GM18909 (cell line): ENCODE results near the gene PRRX2.
"Not testable (repeated sequence)": the region's sequence is repeated elsewhere in the genome, so short reads cannot be mapped to it uniquely, and the experiment has no call there.

Experiments
- ATAC-seq: cut with Tn5 transposase; IDR thresholded peaks from one replicate; pipeline ENCODE4 v1.9.1; 2021; ENCODE audit warnings: mild to moderate bottlenecking; ENCODE audit not compliant: unreplicated experiment, poor library complexity

Gene PRRX2

DNA sequence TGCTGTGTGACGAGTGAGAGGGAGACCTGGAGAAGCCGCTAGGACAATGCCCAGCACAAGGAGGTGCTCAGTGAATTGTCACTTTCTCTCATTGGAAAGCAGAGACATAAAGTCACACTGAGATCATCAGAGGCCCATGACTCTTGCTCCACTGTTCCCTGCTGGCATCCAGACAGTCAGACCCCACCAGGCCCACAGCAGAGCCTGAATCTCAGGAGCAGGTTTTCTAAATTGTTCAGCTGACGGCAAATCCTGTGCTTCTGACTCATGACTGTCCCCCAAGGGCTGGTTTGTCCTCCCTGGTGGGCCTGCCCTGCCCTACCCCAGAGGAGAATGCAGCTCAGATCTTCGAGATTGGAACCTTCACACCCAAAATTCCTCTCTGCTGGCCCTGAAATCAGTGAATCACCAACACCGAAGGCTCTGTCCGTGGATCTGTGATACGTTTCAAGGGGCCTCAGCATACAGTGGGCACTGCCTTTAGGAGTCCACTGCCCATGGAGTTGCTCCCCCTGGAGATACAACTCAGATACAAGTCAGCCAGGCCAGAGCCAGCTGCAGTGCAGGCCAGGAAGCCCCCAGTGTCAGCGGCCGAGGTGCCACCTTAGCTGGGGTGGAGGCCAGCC lies 84.7 kb downstream of the PRRX2 start:
- no peak for ATAC-seq

DNA sequence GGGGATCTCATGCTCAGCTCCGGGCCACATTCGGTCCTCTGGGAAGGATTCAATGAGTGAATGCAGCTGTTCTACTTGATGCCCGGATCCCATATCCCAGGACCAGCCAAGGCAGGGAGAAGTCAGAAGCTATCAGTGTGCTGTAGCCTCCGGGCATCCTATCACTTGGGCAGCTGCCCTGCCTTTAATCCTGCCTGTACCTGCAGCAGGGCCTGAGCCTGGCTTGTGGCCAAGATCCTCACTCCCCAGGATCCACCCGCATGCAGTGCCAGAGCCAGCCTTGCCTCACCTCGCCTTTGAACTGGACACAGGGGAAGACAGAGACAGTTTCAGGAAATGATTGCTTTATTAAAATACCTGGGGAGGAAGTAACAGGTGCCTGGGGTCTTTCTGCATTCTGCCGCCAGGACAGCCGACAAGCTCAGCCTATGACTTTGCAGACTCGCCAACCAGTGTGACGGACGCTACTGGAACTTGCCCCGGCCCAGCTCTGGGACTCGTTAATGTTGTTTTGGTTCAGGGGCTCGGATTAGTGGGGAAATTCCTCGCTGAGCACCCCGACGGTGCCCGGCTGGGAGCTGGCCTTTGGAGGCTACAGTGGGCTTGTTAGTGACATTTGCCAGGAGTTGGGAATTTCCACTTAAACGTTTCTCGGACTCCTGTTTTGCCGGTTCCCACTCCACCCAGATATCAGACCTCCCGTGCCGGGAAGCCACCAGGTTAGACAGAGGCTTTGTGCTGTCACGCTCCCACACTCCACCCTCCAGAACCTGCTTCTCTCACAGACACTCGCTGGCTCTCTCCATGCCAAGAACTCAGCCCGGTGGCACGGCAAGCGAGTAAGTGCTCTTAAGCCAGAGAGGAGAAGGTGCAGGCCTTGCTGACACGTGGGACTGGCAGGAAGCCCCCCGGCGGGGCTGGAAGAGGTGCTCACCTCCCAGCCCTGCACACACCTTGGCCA lies 86.7 kb downstream of the PRRX2 start:
- no peak for ATAC-seq

DNA sequence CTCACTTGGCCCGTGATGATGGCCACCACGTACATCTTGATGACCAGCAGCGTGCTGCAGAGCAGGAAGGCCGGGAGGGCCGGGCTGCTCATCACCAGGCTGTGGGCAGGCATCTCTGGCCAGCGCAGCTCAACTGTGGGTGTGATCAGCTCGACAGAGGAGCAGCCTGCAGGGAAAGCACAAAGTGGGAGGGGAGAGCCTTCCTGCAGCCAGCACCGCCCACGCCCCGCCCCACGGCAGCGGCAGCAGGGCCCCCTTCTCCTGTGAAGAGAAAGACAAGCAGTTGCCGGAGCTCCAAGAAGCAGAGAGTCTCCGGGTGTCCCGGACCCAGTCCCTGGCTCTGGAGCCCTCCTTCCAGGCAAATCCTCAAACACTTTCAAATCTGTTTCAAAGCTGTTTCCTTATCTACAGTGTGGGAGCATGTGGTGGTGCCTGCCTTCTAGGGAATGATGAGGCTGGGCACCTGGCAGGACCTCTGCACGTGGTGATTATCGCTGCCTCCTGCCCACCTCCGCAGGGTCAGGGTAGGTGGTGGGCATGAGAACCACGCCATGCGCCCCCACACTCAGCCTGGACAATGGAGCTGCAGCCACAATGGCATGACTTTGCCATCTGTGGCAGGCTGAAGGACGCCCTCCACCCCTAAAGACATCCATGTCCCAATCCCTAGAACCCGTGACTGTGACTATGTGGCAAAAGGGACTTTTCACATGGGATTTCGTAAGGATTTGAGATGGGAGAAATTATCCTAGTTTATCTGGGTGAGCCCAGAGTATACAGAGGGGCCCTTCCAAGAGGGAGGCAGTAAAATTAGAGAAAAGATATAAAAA lies 87.7 kb downstream of the PRRX2 start, which contains the start of gene PTGES:
TSS of gene PTGES (minus strand) at position 143 of the 830 bp plus-strand sequence. CDS start at position 113, 30 bp downstream.
- ATAC-seq: no peak

DNA sequence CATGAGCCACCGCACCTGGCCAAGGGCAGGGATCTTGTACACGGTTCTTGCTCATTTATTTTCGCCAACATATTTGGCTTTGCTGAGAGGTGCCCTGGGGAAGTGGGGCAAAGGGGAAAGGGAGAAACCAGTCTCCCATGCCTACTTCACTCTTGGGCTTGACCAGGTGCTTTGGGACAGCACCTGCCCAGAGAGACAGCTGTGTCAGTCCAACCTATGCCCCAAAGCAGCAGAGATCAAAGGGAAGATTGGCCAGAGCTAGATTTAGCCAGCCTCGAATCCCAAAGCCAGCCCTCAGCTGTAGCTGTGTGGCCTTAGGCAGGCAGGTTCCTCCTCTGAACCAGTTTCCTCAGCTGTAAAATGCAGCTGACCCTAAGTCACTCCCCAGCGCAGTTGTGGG lies 89.7 kb downstream of the PRRX2 start:
- ATAC-seq: no peak

DNA sequence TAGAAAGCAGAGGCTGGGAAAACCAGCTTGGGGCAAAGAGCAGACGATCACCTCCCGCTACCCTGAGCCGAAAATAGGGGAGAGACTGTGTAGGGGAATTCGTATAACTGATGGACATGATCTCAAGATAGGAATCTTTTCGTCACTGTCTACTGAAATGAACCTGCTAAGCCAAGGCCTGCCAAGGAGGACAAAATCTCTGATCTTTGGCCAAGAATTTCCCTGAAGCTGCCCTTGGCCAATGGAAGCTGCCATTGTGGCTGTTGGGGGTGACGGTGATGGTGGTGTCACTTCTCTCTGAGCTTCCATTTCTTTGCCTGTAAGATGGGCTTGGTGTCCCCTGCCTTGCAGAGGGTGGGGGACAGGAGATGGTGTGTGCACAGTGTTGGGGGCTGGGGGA lies 90.7 kb downstream of the PRRX2 start:
- no peak for ATAC-seq

DNA sequence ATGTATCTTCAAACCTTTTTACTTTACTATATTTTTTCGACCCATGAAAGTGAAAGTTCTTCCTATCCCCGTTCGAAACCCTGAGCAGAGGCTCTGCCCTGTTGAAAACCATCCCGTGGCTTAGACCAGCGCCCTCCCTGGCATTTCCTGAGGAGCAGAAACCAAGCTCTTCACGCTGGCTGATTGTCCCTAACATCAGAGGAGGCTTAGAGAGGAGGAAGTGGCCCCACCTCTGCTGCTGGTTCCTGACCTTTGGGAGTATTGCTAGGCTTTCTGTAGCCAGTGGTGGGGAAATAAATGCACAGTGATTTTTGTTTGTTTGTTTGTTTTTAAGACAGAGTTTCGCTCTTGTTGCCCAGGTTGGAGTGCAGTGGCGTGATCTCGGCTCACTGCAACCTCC lies 91.6 kb downstream of the PRRX2 start:
- ATAC-seq: no peak

DNA sequence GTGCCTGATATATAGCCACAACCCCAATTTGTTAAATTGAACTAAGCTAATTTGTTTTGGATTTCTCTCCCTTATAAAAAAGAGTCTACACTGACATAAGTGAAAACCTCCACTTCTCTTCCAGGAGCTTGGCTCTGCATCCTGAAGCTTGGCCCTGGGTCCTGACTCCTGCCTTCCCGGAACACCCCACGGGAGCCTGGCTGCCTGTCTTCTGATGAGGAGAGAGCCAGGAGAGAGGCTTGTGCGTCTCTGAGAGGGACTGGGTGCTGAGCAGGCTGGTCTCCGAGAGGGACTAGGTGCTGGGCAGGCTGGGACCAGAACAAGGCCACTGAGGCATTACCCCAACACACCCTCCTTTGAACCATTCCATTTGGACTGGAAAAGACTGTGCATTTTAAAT lies 93.9 kb downstream of the PRRX2 start:
- no peak for ATAC-seq

DNA sequence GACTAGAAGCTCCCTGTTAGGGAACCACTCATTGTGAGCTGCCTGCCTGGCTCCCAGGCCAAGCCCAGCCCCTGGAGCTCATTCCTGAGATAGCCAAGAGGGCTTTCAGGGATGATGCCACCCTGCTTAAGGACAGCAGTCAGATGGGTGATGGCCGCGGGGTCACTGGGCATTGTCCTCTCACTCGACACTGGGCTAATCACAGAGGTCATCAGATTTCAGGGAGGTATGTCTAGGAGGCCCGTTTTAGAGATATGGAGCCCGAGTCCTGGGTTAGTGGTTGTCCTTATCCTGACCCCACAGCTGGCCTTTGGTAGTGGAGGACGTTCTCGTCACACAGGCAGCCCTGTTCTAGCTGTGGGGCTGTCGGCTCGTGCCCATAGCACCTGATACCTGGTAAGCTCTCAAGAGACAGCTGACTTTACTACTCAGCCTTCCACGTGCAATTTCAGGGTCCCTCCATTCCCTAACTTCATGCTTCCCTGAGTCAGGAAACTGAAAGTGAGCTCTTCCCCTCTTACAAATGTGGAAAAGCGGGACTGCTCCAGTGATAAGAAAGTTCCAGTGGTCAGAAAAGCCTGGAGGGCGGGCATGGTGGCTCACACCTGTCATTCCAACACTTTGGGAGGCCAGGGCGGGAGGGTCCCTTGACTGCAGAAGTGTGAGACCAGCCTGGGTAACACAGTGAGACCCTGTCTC lies 94.5 kb downstream of the PRRX2 start:
- ATAC-seq: no peak

DNA sequence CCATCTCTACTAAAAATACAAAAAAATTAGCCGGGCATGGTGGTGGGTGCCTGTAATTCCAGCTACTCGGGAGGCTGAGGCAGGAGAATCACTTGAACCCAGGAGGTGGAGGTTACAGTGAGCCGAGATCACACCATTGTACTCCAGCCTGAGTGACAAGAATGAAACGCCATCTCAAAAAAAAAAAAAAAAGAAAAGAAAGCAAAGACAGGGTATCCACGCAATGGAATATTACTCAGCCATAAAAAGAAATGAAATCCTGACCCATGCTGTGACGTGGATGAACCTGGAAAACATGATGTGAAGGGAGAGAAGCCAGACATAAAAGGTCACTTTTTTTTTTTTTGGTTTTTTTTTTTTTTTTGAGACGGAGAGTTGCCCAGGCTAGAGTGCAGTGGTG lies 95.3 kb downstream of the PRRX2 start:
- not testable (repeated sequence) for ATAC-seq

DNA sequence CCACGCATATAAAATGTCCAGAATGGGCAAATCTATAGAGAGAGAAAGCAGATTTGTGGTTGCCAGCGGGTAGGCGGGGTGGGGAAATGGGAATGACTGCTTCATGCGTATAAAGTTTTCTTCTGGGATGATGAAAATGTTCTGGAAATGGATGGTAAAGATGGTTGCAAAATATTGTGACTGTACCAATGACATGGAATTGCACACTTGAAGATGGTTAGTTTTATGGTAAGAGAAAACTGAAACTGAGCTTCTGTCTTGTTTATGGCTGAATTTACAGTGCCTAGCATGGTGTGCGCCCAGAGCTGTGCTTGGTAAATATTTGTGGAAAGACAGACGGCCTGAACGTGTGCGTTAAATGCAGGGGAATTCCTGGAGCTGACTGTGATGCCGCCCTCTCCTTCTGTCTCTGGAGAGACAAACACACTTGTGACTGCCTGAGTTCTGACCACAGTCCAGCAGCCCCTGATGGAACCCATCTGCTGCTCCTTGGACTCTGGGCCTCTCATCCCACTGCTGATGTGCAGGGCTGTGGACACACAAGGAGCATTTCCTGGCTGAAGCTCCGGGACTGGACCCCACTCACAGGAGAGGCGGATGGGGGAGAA lies 96.0 kb downstream of the PRRX2 start:
- ATAC-seq: no peak

DNA sequence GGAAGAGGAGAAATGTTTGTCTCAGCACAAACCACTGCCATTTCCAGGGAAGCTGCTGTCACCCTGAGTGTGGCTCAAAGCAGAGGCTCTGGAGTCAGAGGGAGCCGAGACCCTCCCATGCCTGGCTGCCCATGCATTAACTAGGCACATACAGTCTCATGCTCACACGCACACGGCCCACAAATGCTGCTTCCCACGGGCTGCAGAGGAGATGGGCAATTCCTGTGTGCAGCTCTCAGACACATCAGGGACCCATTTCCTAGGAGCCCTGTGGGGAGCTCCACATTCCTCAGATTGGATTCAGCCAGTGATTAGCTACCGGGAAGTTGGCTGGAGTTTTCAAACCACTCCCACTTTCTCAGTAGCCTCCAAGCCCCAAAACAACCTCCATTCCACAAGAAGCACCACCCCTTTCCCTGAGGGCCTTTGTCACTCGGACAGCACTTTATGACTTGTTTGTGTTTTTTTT lies 96.5 kb downstream of the PRRX2 start:
- ATAC-seq: no peak

DNA sequence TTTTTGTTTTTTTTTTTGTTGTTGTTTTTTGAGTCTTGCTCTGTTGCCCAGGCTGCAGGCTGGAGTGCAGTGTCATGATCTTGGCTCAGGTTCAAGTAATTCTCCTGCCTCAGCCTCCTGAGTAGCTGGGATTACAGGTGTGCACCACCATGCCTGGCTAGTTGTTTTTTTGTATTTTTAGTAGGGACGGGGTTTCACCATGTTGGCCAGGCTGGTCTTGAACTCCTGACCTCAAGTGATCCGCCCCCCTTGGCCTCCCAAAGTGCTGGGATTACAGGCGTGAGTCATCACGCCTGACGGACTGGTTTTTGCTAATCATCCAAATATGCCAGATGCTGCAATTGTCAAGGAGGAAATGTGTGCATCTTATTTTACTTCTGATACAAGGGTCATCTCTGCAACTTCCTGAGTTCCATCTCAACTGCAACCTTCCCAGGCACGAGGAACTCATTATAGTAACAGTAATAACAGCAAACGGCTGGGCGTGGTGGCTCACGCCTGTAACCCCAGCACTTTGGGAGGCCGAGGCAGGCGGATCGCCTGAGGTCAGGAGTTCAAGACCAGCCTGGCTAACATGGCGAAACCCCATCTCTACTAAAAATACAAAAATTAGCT lies 97.0 kb downstream of the PRRX2 start:
- ATAC-seq: not testable (repeated sequence)

DNA sequence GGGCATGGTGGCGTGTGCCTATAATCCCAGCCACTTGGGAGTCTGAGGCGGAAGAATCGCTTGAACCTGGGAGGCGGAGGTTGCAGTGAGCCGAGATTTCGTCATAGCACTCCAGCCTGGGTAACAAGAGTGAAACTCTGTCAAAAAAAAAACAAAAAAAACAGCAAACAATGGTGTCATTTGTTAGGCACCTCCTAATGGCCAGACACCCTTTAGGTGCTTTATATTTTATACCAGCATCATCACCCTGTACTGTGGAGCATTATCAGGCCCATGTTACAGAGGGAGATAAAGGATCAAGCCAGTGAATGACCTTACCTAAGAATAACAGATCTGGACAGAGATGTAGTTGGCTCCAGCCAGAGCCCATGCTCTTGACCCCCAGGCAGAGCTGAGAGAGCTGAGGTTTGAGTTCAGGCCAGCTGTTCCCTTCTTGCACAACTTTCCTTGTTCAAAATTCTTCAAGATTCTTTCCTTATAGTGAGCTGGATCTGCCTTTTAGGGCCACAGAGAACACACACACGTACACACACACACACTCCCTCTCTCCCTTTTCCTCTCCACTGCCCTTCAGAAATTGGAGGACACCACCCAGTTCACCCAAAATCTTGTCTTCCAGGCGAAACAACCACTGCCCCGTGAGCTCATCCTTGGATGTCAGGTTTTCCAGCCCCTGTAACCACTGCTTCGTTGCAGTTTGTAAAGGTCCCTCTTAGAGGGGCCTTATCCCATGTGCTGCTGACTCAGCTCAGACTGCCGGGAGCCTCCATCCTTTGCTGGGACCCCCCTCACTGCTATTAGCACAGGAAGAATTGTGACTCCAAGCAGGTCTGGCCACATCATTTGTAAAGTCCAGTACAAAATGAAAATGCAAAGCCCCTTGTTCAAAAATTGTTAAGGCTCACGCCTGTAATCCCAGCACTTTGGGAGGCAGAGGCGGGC lies 97.8 kb downstream of the PRRX2 start:
- no peak for ATAC-seq

DNA sequence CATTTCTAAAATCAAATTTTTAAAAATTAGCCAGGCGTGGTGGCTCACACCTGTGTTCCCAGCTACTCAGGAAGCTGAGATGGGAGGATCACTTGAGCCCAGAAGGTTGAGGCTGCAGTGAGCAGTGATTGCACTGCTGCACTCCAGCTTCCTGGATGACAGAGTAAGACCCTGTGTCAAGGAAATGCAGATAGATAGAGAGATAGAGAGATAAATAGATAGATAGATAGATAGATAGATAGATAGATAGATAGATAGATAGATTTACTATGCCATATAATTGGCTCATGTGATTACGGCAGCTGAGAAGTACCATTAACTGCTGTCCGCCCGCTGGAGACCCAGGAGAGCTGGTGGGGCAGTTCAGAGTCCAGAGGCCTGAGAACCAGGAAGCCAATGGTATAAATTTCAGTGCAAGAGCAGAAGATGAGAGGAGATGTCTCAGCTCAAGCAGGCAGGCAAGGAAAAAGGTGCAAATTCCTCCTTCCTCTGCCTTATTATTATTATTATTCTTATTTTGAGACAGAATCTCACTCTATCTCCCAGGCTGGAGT lies 100.4 kb downstream of the PRRX2 start:
- ATAC-seq: no peak

DNA sequence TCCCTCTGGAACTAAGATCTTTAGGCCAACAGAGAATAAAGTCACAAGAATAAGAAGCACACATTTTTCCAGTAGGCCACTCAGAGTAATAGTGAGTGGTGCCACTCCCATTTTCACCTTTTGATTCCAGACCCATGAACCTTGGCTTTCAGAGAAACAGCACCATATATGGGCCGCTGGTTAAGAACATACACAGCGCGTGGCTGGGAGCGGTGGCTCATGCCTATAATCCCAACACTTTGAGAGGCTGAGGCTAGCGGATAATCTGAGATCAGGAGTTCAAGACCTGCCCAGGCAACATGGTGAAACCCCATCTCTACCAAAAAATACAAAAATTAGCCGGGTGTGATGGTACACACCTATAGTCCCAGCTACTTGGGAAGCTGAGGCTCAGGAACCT lies 103.0 kb downstream of the PRRX2 start:
- ATAC-seq: no peak

DNA sequence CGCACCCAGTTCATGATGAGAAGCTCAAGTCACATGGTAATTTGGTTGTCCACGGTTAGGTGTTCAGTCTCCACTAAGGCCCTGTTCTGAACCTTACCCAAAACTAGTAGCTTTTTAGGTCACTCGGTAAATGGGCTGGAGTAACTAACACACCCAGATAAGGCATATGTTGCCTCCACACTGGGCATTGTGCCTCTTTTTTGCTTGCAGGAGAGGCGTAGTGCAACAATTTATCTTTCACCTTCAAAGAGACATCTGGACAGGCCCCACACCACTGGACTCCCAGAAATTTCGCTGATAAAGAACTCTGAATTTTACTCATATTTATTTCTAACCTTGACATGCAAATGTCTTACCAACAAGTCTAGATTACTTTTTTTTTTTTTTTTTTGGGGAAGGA lies 104.2 kb downstream of the PRRX2 start:
- ATAC-seq: no peak

DNA sequence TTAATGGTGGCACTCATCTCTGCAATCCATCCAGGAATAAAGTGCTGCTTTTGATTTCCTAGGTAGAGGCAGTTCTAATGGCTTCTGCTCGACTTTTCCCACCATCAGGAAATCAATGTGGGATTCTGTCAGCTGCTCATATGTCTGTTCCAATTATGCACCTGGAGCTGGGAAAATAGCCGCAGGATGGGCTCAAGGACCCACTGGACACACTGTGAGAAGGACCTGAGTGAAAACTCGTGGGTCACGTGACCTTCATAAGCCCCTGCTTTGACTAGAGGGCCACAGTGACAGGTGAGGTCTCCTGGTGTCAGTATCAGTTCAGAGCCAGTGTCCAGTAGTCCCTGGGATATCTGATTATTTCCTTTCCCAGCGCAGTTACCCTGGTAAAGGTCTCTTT lies 105.3 kb downstream of the PRRX2 start:
- no peak for ATAC-seq
